GM12878 (cell line): ENCODE results near the gene TBC1D8. TPM values are rescaled to one million over a fixed set of nuclear protein-coding genes. Genes with fewer than 3 reads are reported as not detected.
"Not testable (repeated sequence)": the region's sequence is repeated elsewhere in the genome, so short reads cannot be mapped to it uniquely, and the experiment has no call there.

Experiments used
- ATAC-seq: fragments of 200-7000 bp; cut with Tn5 transposase; 3 replicates; pipeline ENCODE4 v1.9.1; 2020; ENCODE audit warnings: mild to moderate bottlenecking, moderate library complexity
- BruUV-seq: library from RNA; stranded (reverse); fragments of 400-500 nt; replicated peaks from 2 replicates; lab custom pipeline; 2021; lab: Mats Ljungman, UMichigan
- CTCF ChIA-PET: fragments of 300-600 bp; sonication (Branson Sonifier 250); formaldehyde crosslinking; extraction: SDS; loops from one replicate; lab custom pipeline; 2021; ENCODE audit warnings: inconsistent platforms; lab: Yijun Ruan, JAX
- POLR2A ChIA-PET: fragments of 350-600 bp; formaldehyde crosslinking; extraction: SDS; loops from one replicate; lab custom pipeline; 2021; ENCODE audit warnings: inconsistent platforms; lab: Charles Lee
- RAD21 ChIA-PET: fragments of 300-600 bp; sonication (Branson Sonifier 250); formaldehyde crosslinking; loops from one replicate; lab custom pipeline; 2023; ENCODE audit warnings: antibody characterized with exemption; ENCODE audit not compliant: unreplicated experiment; lab: Charles Lee
- SMC1A ChIA-PET: fragments of 300-600 bp; sonication (Branson Sonifier 250); formaldehyde crosslinking; loops from one replicate; lab custom pipeline; 2023; ENCODE audit not compliant: unreplicated experiment, uncharacterized antibody; lab: Charles Lee
- DNase-seq: peaks from one replicate; pipeline ENCODE4 v3.0.0-alpha.2; 2011; ENCODE audit warnings: low read depth, low spot score
- FAIRE-seq: peaks from 3 replicates; lab custom pipeline; 2011; peaks lifted over from hg19 to GRCh38; lab: Jason Lieb, UNC
- H2AFZ ChIP-seq: 2 replicates; pipeline ENCODE4 v1.6.0; 2011; ENCODE audit warnings: low read depth, low read length, control low read depth; ENCODE audit not compliant: control insufficient read depth
- H3K27ac ChIP-seq: 2 replicates; pipeline ENCODE4 v1.5.1; 2011; ENCODE audit warnings: control low read depth; ENCODE audit not compliant: control insufficient read depth, insufficient read depth
- H3K27me3 ChIP-seq, 2 experiments: replicated peaks in 1 of 2; 2 replicates each; pipeline versions ENCODE4 v1.6.0 to v1.6.1; 2011; ENCODE audit warnings: low read length in 1 of 2; ENCODE audit not compliant: control insufficient read depth in 2 of 2, insufficient read depth in 2 of 2
- H3K36me3 ChIP-seq, 2 experiments: 2 replicates each; pipeline ENCODE4 v1.5.1; 2011; ENCODE audit warnings: low read length in 1 of 2; ENCODE audit not compliant: control insufficient read depth in 2 of 2, insufficient read depth in 2 of 2
- H3K4me1 ChIP-seq: 2 replicates; pipeline ENCODE4 v1.6.1; 2011; ENCODE audit warnings: mild to moderate bottlenecking, low read length, moderate library complexity, mixed read lengths; ENCODE audit not compliant: control insufficient read depth, insufficient read depth
- H3K4me2 ChIP-seq: 2 replicates; pipeline ENCODE4 v1.6.0; 2011; ENCODE audit warnings: control low read depth; ENCODE audit not compliant: control insufficient read depth, insufficient read depth
- H3K4me3 ChIP-seq: fragments of 200-600 bp; sonication (generic); 2 replicates; pipeline ENCODE4 v1.5.1; 2016
- H3K79me2 ChIP-seq: 2 replicates; pipeline ENCODE4 v1.6.0; 2011; ENCODE audit warnings: low read length; ENCODE audit not compliant: control insufficient read depth, insufficient read depth
- H3K9ac ChIP-seq: 2 replicates; pipeline ENCODE4 v1.8.0; 2011; ENCODE audit warnings: low read length, control low read depth, mixed read lengths; ENCODE audit not compliant: control insufficient read depth, insufficient read depth
- H3K9me3 ChIP-seq: replicated peaks from 3 replicates; pipeline ENCODE4 v1.5.1; 2011; ENCODE audit warnings: mild to moderate bottlenecking, low read length; ENCODE audit not compliant: control insufficient read depth, insufficient read depth
- H4K20me1 ChIP-seq: 2 replicates; pipeline ENCODE4 v1.6.0; 2011; ENCODE audit not compliant: control insufficient read depth, insufficient read depth
- CHD4 ChIP-seq: fragments of 200-600 bp; sonication (generic); IDR thresholded peaks from 2 replicates; pipeline ENCODE4 v1.6.1; 2016; ENCODE audit warnings: mild to moderate bottlenecking
- CREB1 ChIP-seq: IDR thresholded peaks from 2 replicates; pipeline ENCODE4 v1.6.1; 2012; ENCODE audit warnings: low read depth, mild to moderate bottlenecking, inconsistent platforms
- EGR1 ChIP-seq, 2 experiments: IDR thresholded peaks; 1 replicate in 1 of 2; 2 replicates in 1 of 2; pipeline ENCODE4 v1.6.1; 2011 to 2012; ENCODE audit warnings: low read depth in 2 of 2, low read length in 2 of 2, borderline replicate concordance in 1 of 2, mild to moderate bottlenecking in 1 of 2, moderate library complexity in 1 of 2
- NFXL1 ChIP-seq: fragments of 450-650 bp; IDR thresholded peaks from 2 replicates; pipeline ENCODE4 v1.6.1; 2017; ENCODE audit warnings: antibody characterized with exemption, mild to moderate bottlenecking, borderline replicate concordance
- SIN3A ChIP-seq: IDR thresholded peaks from 2 replicates; pipeline ENCODE4 v1.6.1; 2012; ENCODE audit warnings: low read depth, low read length, improper control_type of control experiment
- STAT3 ChIP-seq: IDR thresholded peaks from 2 replicates; pipeline ENCODE4 v1.6.1; 2011; ENCODE audit warnings: low read depth, low read length, improper control_type of control experiment
- TCF3 ChIP-seq: IDR thresholded peaks from 2 replicates; pipeline ENCODE4 v1.6.1; 2012; ENCODE audit warnings: low read depth, mild to moderate bottlenecking, low read length, borderline replicate concordance; ENCODE audit not compliant: insufficient read depth
- ZBED1 ChIP-seq: IDR thresholded peaks from 2 replicates; pipeline ENCODE4 v1.6.1; 2016; ENCODE audit warnings: borderline replicate concordance
- ZNF217 ChIP-seq: fragments of 450-650 bp; IDR thresholded peaks from 2 replicates; pipeline ENCODE4 v1.6.1; 2017; ENCODE audit warnings: antibody characterized with exemption, mild to moderate bottlenecking
- WGBS: methylation state at CpG from one replicate; pipeline ENCODE4 v1.1.6; 2016; ENCODE audit warnings: low lambda C conversion rate; ENCODE audit not compliant: insufficient replicate concordance, insufficient coverage; ENCODE audit errors: missing lambda C conversion rate; 5-methylcytosine and 5-hydroxymethylcytosine counted together
- in situ Hi-C: fragments of 300-500 bp; cut with MboI; formaldehyde crosslinking; loops from 9 replicates; pipeline ENCODE4 v1.14.3; 2018; ENCODE audit warnings: mixed read lengths
- intact Hi-C: fragments of 100-400 bp; cut with micrococcal nuclease; formaldehyde crosslinking; loops from one replicate; pipeline ENCODE4 v1.14.2; 2022; ENCODE audit not compliant: unreplicated experiment
- polyA plus RNA-seq, 11 experiments: library from polyadenylated mRNA; depleted of rRNA in 4 of 11; unstranded in 6 of 11; stranded (reverse) in 5 of 11; fragments of >200 nt; fragmentation: Nextera tagmentation in 4 of 11; fragmentation: Illumina TruSeq in 1 of 11; extraction: Ambion mirVana in 4 of 11; extraction: Trizol in 1 of 11; gene quantifications; 1 replicate in 1 of 11; 2 replicates in 10 of 11; pipeline versions ENCODE4 v1.2.1 to v1.2.3, GENCODE V29; 2011 to 2016; ENCODE audit warnings: inconsistent platforms in 2 of 11, missing spikeins in 2 of 11, low read depth in 1 of 11
- total RNA-seq, 4 experiments: library from RNA; depleted of rRNA in 3 of 4; stranded (reverse); fragments of >200 nt in 3 of 4; fragmentation: Illumina TruSeq in 1 of 4; extraction: Trizol in 1 of 4; gene quantifications; 2 replicates each; pipeline versions ENCODE4 v1.2.1 to v1.2.3, GENCODE V29; 2013 to 2021
- TF ChIP-seq, protein P1 (sequence below): IDR thresholded peaks from 2 replicates; pipeline ENCODE4 v1.6.1; 2012; ENCODE audit warnings: low read depth, low read length, improper control_type of control experiment
- TF ChIP-seq, protein P2 (sequence below): fragments of 450-650 bp; IDR thresholded peaks from 2 replicates; pipeline ENCODE4 v1.6.1; 2018; ENCODE audit warnings: borderline replicate concordance, mild to moderate bottlenecking; ENCODE audit not compliant: partially characterized antibody

TBC1D8 gene
- total and polyA plus RNA-seq, 10 of the 15 experiments (the other 5 are each of a cell fraction or from before 2014, with no cell fraction given) = 0.80 to 4.9 (median 4.4) TPM

- TF ChIP-seq, protein P1, sequence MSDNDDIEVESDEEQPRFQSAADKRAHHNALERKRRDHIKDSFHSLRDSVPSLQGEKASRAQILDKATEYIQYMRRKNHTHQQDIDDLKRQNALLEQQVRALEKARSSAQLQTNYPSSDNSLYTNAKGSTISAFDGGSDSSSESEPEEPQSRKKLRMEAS = no peak
- TF ChIP-seq, protein P2, sequence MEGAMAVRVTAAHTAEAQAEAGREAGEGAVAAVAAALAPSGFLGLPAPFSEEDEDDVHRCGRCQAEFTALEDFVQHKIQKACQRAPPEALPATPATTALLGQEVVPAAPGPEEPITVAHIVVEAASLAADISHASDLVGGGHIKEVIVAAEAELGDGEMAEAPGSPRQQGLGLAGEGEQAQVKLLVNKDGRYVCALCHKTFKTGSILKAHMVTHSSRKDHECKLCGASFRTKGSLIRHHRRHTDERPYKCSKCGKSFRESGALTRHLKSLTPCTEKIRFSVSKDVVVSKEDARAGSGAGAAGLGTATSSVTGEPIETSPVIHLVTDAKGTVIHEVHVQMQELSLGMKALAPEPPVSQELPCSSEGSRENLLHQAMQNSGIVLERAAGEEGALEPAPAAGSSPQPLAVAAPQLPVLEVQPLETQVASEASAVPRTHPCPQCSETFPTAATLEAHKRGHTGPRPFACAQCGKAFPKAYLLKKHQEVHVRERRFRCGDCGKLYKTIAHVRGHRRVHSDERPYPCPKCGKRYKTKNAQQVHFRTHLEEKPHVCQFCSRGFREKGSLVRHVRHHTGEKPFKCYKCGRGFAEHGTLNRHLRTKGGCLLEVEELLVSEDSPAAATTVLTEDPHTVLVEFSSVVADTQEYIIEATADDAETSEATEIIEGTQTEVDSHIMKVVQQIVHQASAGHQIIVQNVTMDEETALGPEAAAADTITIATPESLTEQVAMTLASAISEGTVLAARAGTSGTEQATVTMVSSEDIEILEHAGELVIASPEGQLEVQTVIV = no peak
- TF ChIP-seq ZBED1 = no peak
- TF ChIP-seq CHD4 = no peak
- TF ChIP-seq SIN3A = no peak
- TF ChIP-seq TCF3 = no peak
- no peak for TF ChIP-seq EGR1 (IDR thresholded peaks at IDR 0.05; ENCODE audit: borderline replicate concordance in 1 of 2, low read depth in 2 of 2, low read length in 2 of 2)
- no peak for TF ChIP-seq ZNF217
Observed at GRCh38 chr2:101053117-101053516, 98.1 kb downstream of the TBC1D8 start (continued).

GRCh38 chr2:101052147-101052546 is 99.0 kb downstream of the TBC1D8 start:
- intact Hi-C loops = no loop called here
- CTCF ChIA-PET = no interaction called here
- Histone ChIP-seq H3K9ac (no peak overlapping the region), H3K4me2 (no peak overlapping the region), H3K4me3 (no peak overlapping the region), H4K20me1 (no peaks in the 10 kb centered on the region), H3K79me2 (no peaks in the 10 kb centered on the region), H3K27ac (no peak overlapping the region), H3K36me3 (no peaks in the 10 kb centered on the region; a peak in 1 of 4 replicates), H3K9me3 (no peaks in the 10 kb centered on the region; the same call in 2 of the 3 replicates), H3K4me1 (peaks cover 2% of the 10 kb centered on the region), H2AFZ (no peak overlapping the region), H3K27me3 (no peaks in the 10 kb centered on the region)
- SMC1A ChIA-PET = interaction anchor here (1.0 kb wide), 1 partner anchor 101 kb away, joined by 3 read pairs; no protein-coding TSS in a partner anchor
- DNase-seq (no peak), ATAC-seq (no peak), FAIRE-seq (no peak)
- RAD21 ChIA-PET = no interaction called here
- POLR2A ChIA-PET = no interaction called here
- TF ChIP-seq CREB1 = no peak
- no peak for TF ChIP-seq NFXL1
- no peak for TF ChIP-seq STAT3
- in situ Hi-C loops = no loop called here
- no TSS peak for BruUV-seq
- whole genome bisulfite sequencing = 50% methylated on average over 4 of the region's 5 CpGs

DNA sequence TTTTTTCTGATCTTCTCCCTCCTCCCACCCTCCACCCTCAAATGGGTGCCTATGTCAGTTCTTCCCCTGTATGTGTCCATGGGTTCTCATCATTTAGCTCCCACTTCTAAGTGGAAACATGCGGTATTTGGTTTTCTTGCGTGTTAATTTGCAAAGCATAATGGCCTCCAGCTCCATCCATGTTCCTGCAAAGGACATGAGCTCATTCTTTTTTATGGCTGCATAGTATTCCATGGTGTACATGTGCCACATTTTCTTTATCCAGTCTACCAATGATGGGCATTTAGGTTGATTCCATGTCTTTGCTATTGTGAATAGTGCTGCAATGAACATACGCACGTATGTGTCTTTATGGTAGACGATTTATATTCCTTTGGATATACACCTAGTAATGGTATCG is 100.3 kb downstream of the TBC1D8 start:
- BruUV-seq, H3K27me3 ChIP-seq, in situ Hi-C loops, CTCF ChIA-PET, H3K79me2 ChIP-seq, H3K9ac ChIP-seq, intact Hi-C loops, H3K9me3 ChIP-seq, POLR2A ChIA-PET, RAD21 ChIA-PET, H3K4me1 ChIP-seq, FAIRE-seq, H3K4me2 ChIP-seq, DNase-seq, H3K36me3 ChIP-seq, H2AFZ ChIP-seq, ATAC-seq, H3K27ac ChIP-seq, H4K20me1 ChIP-seq, H3K4me3 ChIP-seq: not testable (repeated sequence)
- 95% methylated on average over 6 of the region's 6 CpGs for WGBS
- SMC1A ChIA-PET = interaction anchor here (1.0 kb wide), 1 partner anchor 102 kb away, joined by 3 read pairs; no protein-coding TSS in a partner anchor
